ENCODE data around the gene ALPP. TPM values are rescaled to one million over a fixed set of nuclear protein-coding genes. Genes with fewer than 3 reads are reported as not detected.
"Not testable (repeated sequence)": the region's sequence is repeated elsewhere in the genome, so short reads cannot be mapped to it uniquely, and the experiment has no call there.

The ALPP gene
- polyA plus RNA-seq, 1 donor from 2014 or later, result not detected

DNA sequence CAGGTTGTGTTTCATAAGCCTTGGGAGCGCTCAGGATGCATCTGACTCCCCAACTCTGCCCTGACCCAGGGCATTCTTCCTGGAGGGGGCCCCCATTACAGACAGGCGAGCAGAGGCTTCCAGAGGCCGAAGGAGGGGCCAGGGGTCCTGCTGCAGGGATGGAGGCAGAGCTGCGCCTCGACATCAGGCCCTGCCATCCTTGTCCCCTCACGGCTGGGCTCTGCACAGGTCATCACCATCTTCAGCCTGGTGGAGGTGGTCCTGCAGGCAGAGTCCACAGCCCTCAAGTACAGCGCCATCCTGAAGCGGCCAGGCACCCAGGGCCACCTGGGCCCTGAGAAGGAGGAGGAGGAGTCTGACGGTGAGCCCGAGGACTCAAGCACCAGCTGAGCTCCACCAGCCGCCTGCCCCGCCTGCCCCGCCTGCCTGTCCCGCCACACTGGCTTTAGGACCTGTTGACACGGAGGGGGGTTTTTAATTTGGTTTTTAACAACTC lies 42.3 kb upstream of the ALPP start:
- Histone ChIP-seq H3K4me3 (ENCODE audit: low read length) (no peak overlapping the region), H3F3A (ENCODE audit: insufficient read depth, low read length, poor library complexity, severe bottlenecking) (no peaks in the 10 kb centered on the region), H2AFZ (ENCODE audit: low read depth, low read length) (no peak overlapping the region), H3K9me2 (ENCODE audit: insufficient read depth, low read length) (no peaks in the 10 kb centered on the region), H3K36me3 (ENCODE audit: insufficient read depth, low read length) (no peaks in the 10 kb centered on the region), H3K9me3 (ENCODE audit: low read length) (no peaks in the 10 kb centered on the region), H3K4me2 (ENCODE audit: low read length) (no peak overlapping the region), H3K27ac (ENCODE audit: low read length) (no peak overlapping the region), H3K9ac (ENCODE audit: low read length) (no peak overlapping the region), H4K20me1 (ENCODE audit: insufficient read depth) (no peaks in the 10 kb centered on the region), H3K79me2 (replicated peaks; ENCODE audit: insufficient read depth, low read length) (no peaks in the 10 kb centered on the region), H3K27me3 (ENCODE audit: insufficient read depth, low read depth, low read length) (no peaks in the 10 kb centered on the region)
- no peak for TF ChIP-seq SMC3 (conservative IDR thresholded peaks at IDR 0.05; ENCODE audit: poor library complexity)

DNA sequence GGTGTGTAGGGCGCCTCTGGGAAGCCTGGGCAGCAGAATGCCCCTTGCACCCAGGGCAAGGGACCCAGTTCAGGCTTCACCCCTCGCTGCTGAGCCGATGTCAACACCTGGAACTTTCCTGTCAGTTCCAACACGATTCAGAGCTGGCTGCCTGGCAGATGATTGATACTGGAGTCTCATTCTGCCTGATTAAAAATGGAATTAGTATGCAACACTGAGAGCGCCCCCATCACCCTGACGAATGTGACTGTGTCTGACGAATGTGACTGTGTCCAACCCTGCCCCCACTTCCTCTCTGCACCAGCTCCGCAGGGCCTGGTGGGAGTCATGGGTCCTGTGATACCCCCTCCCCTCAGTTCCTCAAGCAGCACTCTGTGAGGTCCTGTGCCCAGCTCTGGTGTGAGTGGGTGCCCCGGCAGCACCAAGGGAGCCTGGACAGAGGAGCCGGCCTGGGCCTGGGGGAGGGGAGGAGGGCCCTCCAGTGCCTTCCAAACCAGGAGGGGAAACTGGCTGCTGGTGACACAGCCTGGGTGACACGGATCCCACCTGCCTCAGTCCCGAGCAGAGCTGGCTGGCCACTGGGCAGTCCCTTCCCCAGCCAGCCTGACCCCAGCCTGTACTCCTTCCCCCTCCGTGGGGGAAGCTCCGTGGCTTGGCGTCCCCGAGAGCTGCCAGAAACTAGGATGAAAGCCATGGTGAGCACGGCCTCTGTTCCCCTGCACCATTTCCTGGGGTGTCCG lies 41.4 kb upstream of the ALPP start:
- Histone ChIP-seq H3F3A (ENCODE audit: insufficient read depth, low read length, poor library complexity, severe bottlenecking) (no peaks in the 10 kb centered on the region), H3K9ac (ENCODE audit: low read length) (no peak overlapping the region), H3K27ac (ENCODE audit: low read length) (no peak overlapping the region), H2AFZ (ENCODE audit: low read depth, low read length) (no peak overlapping the region), H3K36me3 (ENCODE audit: insufficient read depth, low read length) (no peaks in the 10 kb centered on the region), H3K9me3 (ENCODE audit: low read length) (no peaks in the 10 kb centered on the region), H3K9me2 (ENCODE audit: insufficient read depth, low read length) (no peaks in the 10 kb centered on the region), H3K4me2 (ENCODE audit: low read length) (no peak overlapping the region), H3K27me3 (ENCODE audit: insufficient read depth, low read depth, low read length) (no peaks in the 10 kb centered on the region), H3K79me2 (replicated peaks; ENCODE audit: insufficient read depth, low read length) (no peaks in the 10 kb centered on the region), H4K20me1 (ENCODE audit: insufficient read depth) (no peaks in the 10 kb centered on the region), H3K4me3 (ENCODE audit: low read length) (no peak overlapping the region)
- TF ChIP-seq, protein P1, sequence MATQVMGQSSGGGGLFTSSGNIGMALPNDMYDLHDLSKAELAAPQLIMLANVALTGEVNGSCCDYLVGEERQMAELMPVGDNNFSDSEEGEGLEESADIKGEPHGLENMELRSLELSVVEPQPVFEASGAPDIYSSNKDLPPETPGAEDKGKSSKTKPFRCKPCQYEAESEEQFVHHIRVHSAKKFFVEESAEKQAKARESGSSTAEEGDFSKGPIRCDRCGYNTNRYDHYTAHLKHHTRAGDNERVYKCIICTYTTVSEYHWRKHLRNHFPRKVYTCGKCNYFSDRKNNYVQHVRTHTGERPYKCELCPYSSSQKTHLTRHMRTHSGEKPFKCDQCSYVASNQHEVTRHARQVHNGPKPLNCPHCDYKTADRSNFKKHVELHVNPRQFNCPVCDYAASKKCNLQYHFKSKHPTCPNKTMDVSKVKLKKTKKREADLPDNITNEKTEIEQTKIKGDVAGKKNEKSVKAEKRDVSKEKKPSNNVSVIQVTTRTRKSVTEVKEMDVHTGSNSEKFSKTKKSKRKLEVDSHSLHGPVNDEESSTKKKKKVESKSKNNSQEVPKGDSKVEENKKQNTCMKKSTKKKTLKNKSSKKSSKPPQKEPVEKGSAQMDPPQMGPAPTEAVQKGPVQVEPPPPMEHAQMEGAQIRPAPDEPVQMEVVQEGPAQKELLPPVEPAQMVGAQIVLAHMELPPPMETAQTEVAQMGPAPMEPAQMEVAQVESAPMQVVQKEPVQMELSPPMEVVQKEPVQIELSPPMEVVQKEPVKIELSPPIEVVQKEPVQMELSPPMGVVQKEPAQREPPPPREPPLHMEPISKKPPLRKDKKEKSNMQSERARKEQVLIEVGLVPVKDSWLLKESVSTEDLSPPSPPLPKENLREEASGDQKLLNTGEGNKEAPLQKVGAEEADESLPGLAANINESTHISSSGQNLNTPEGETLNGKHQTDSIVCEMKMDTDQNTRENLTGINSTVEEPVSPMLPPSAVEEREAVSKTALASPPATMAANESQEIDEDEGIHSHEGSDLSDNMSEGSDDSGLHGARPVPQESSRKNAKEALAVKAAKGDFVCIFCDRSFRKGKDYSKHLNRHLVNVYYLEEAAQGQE (IDR thresholded peaks at IDR 0.05; ENCODE audit: borderline replicate concordance), result no peak
- no peak for TF ChIP-seq POLR2AphosphoS5 (IDR thresholded peaks at IDR 0.05)
- TF ChIP-seq EZH2 (IDR thresholded peaks at IDR 0.05; ENCODE audit: borderline replicate concordance, insufficient read depth, low read length, poor library complexity, severe bottlenecking), result no peak
- TF ChIP-seq, protein P2, sequence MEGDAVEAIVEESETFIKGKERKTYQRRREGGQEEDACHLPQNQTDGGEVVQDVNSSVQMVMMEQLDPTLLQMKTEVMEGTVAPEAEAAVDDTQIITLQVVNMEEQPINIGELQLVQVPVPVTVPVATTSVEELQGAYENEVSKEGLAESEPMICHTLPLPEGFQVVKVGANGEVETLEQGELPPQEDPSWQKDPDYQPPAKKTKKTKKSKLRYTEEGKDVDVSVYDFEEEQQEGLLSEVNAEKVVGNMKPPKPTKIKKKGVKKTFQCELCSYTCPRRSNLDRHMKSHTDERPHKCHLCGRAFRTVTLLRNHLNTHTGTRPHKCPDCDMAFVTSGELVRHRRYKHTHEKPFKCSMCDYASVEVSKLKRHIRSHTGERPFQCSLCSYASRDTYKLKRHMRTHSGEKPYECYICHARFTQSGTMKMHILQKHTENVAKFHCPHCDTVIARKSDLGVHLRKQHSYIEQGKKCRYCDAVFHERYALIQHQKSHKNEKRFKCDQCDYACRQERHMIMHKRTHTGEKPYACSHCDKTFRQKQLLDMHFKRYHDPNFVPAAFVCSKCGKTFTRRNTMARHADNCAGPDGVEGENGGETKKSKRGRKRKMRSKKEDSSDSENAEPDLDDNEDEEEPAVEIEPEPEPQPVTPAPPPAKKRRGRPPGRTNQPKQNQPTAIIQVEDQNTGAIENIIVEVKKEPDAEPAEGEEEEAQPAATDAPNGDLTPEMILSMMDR (IDR thresholded peaks at IDR 0.05; ENCODE audit: poor library complexity, severe bottlenecking), result no peak
- TF ChIP-seq MXI1 (conservative IDR thresholded peaks at IDR 0.05; ENCODE audit: poor library complexity, severe bottlenecking), result no peak
- no peak for TF ChIP-seq TAF1 (IDR thresholded peaks at IDR 0.05; ENCODE audit: low read depth)
- TF ChIP-seq RAD21 (conservative IDR thresholded peaks at IDR 0.05), result no peak
- TF ChIP-seq SMC3 (conservative IDR thresholded peaks at IDR 0.05; ENCODE audit: poor library complexity), result no peak
- no peak for TF ChIP-seq EP300 (conservative IDR thresholded peaks at IDR 0.05; ENCODE audit: poor library complexity, severe bottlenecking)

DNA sequence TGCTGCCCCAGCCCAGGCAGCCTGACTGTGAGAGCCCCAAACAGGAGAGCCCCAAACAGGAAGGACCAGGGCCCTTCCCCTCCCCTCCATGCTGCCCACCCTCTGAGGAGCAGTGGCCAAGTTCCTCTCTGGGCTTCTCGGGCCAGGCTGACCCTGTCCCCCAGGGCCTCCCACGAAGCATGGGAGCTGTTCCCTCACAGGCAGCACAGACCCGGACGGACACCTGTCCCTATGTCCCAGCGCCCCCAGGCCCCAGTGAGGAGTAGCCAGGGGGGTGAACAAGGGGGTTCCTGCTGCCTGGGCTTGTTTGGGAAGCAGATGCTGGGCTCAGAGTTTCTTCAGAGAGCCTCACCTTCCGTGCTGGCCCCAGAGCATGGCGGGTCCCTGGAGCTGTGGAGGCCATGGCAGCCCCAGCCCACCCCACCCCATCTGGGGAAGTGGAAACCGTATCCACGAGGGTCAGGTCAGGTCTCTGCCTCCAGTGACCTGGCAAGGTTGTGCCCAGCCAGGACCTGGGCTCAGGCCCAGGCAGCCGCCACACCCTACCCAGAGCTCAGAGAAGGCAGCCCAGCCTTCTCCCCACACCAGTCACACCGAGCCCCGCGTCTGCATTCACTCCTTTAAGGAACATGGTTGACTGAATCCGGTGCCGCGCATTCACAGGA lies 40.3 kb upstream of the ALPP start:
- not testable (repeated sequence) for H4K20me1 ChIP-seq (ENCODE audit: insufficient read depth); H3K4me2 ChIP-seq (ENCODE audit: low read length); H3K36me3 ChIP-seq (ENCODE audit: insufficient read depth, low read length); H2AFZ ChIP-seq (ENCODE audit: low read depth, low read length); H3K79me2 ChIP-seq (replicated peaks; ENCODE audit: insufficient read depth, low read length); H3K9me2 ChIP-seq (ENCODE audit: insufficient read depth, low read length); H3K9me3 ChIP-seq (ENCODE audit: low read length); H3K4me3 ChIP-seq (ENCODE audit: low read length); H3K27me3 ChIP-seq (ENCODE audit: insufficient read depth, low read depth, low read length); H3K27ac ChIP-seq (ENCODE audit: low read length); H3K9ac ChIP-seq (ENCODE audit: low read length); H3F3A ChIP-seq (ENCODE audit: insufficient read depth, low read length, poor library complexity, severe bottlenecking)

Measured in neural cell (in vitro differentiated cells).